SK-N-MC (cell line): ENCODE results near the gene COTL1.

Experiments used
- EZH2 ChIP-seq: fragments of 200-600 bp; sonication (generic); IDR thresholded peaks from one replicate; pipeline ENCODE4 v1.6.1; 2017; ENCODE audit warnings: antibody characterized with exemption
- POLR2AphosphoS5 ChIP-seq: IDR thresholded peaks from 2 replicates; pipeline ENCODE4 v1.6.1; 2012; ENCODE audit warnings: mild to moderate bottlenecking, low read depth, low read length, borderline replicate concordance

DNA sequence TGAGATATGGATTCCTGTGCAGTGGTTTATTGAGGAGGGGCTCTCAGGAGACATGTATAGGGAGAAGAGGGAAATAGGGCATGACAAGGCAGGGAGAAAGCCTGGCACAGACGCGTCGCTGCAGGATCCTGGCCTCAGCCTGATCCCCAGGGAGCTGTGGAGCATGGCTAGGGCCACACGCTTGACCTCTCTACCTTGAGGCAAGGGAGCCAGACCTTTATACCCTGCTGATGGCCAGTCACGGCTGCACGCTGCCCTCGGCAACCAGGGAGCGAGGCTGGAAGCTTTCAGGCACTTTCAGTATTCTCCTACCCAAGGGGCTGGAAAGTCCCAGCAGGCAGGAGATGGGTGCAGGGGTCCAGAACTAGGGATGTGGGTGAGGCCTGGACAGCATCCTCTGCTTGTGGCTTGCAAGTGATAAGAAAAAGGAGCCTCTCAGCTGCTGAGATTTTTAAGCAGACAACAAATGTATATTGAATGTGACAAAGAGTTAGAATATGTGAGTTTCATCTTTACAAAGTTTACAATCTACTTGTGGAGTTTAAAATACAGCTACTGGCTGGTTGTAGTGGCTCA is 20.4 kb upstream of the COTL1 start:
- TF ChIP-seq EZH2 (no peak), POLR2AphosphoS5 (no peak)
